ENCODE measurements around the gene FBP2.

Gene FBP2

GRCh38 chr9:94631599-94631998 lies 38.0 kb upstream of the FBP2 start:
- H3K4me3 ChIP-seq (ENCODE audit: low read depth, low read length) = no peak overlapping the region
- no peak overlapping the region for H3K27ac ChIP-seq (ENCODE audit: extremely low read depth, low read depth, low read length)
- ChIA-PET CTCF (interaction anchor here (1.4 kb wide), 1 partner anchor 9 kb away, joined by 3 read pairs; no protein-coding TSS in a partner anchor), POLR2A (no interaction called here)
- no peaks in the 10 kb centered on the region for H3K36me3 ChIP-seq (ENCODE audit: control insufficient read depth in 2 of 2, insufficient read depth in 1 of 2, low read length in 2 of 2)
- no peaks in the 10 kb centered on the region; the same call in 1 of the 2 replicates for H3K4me1 ChIP-seq (ENCODE audit: control insufficient read depth, insufficient read depth, low read length)
- no peaks in the 10 kb centered on the region for H3K9me3 ChIP-seq (ENCODE audit: control insufficient read depth, insufficient read depth, low read depth, low read length)
- TF ChIP-seq ZNF600 (tag by site-specific recombination; IDR thresholded peaks at IDR 0.05) (no peak), ZNF776 (tag by site-specific recombination; IDR thresholded peaks at IDR 0.05; ENCODE audit: borderline replicate concordance) (no peak), ZNF792 (tag by site-specific recombination; IDR thresholded peaks at IDR 0.05) (no peak), PRDM10 (tag by site-specific recombination; IDR thresholded peaks at IDR 0.05) (no peak), PRDM1 (tag by site-specific recombination; IDR thresholded peaks at IDR 0.05) (no peak), MYNN (tag by site-specific recombination; IDR thresholded peaks at IDR 0.05; ENCODE audit: borderline replicate concordance) (no peak)
- TF ChIP-seq, protein P1, sequence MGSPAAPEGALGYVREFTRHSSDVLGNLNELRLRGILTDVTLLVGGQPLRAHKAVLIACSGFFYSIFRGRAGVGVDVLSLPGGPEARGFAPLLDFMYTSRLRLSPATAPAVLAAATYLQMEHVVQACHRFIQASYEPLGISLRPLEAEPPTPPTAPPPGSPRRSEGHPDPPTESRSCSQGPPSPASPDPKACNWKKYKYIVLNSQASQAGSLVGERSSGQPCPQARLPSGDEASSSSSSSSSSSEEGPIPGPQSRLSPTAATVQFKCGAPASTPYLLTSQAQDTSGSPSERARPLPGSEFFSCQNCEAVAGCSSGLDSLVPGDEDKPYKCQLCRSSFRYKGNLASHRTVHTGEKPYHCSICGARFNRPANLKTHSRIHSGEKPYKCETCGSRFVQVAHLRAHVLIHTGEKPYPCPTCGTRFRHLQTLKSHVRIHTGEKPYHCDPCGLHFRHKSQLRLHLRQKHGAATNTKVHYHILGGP (tag by site-specific recombination; IDR thresholded peaks at IDR 0.05) = no peak
- TF ChIP-seq, protein P2, sequence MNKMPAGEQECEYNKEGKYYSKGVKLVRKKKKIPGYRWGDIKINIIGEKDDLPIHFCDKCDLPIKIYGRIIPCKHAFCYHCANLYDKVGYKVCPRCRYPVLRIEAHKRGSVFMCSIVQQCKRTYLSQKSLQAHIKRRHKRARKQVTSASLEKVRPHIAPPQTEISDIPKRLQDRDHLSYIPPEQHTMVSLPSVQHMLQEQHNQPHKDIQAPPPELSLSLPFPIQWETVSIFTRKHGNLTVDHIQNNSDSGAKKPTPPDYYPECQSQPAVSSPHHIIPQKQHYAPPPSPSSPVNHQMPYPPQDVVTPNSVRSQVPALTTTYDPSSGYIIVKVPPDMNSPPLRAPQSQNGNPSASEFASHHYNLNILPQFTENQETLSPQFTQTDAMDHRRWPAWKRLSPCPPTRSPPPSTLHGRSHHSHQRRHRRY (tag by site-specific recombination; IDR thresholded peaks at IDR 0.05) = no peak

- H3K4me3 ChIP-seq (ENCODE audit: low read depth, low read length) = no peak overlapping the region
- H3K36me3 ChIP-seq (ENCODE audit: control insufficient read depth in 2 of 2, insufficient read depth in 1 of 2, low read length in 2 of 2) = no peaks in the 10 kb centered on the region
- TF ChIP-seq ZNF169 (tag by site-specific recombination; IDR thresholded peaks at IDR 0.05) = no peak
- TF ChIP-seq, protein P3, sequence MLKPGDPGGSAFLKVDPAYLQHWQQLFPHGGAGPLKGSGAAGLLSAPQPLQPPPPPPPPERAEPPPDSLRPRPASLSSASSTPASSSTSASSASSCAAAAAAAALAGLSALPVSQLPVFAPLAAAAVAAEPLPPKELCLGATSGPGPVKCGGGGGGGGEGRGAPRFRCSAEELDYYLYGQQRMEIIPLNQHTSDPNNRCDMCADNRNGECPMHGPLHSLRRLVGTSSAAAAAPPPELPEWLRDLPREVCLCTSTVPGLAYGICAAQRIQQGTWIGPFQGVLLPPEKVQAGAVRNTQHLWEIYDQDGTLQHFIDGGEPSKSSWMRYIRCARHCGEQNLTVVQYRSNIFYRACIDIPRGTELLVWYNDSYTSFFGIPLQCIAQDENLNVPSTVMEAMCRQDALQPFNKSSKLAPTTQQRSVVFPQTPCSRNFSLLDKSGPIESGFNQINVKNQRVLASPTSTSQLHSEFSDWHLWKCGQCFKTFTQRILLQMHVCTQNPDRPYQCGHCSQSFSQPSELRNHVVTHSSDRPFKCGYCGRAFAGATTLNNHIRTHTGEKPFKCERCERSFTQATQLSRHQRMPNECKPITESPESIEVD (tag by site-specific recombination; IDR thresholded peaks at IDR 0.05) = 0 out of 2 replicates have a peak, but pooled peaks have one; percentile 27
- H3K27ac ChIP-seq (ENCODE audit: extremely low read depth, low read depth, low read length) = no peak overlapping the region
- no peaks in the 10 kb centered on the region for H3K9me3 ChIP-seq (ENCODE audit: control insufficient read depth, insufficient read depth, low read depth, low read length)
- ChIA-PET CTCF (interaction anchor here (0.9 to 1.4 kb wide), 3 partner anchors 8 to 497 kb away, joined by 3 read pairs; no protein-coding TSS in a partner anchor), POLR2A (no interaction called here)
- no peaks in the 10 kb centered on the region; the same call in 1 of the 2 replicates for H3K4me1 ChIP-seq (ENCODE audit: control insufficient read depth, insufficient read depth, low read length)
Observed at GRCh38 chr9:94630833-94631232, 37.2 kb upstream of the FBP2 start.

- Histone ChIP-seq H3K4me1 (ENCODE audit: control insufficient read depth, insufficient read depth, low read length) (no peaks in the 10 kb centered on the region; the same call in 1 of the 2 replicates), H3K27ac (ENCODE audit: extremely low read depth, low read depth, low read length) (no peak overlapping the region), H3K4me3 (ENCODE audit: low read depth, low read length) (no peak overlapping the region), H3K9me3 (ENCODE audit: control insufficient read depth, insufficient read depth, low read depth, low read length) (no peaks in the 10 kb centered on the region), H3K36me3 (ENCODE audit: control insufficient read depth in 2 of 2, insufficient read depth in 1 of 2, low read length in 2 of 2) (no peaks in the 10 kb centered on the region)
- TF ChIP-seq ZFP3 (tag by site-specific recombination; IDR thresholded peaks at IDR 0.05; ENCODE audit: low read depth) (no peak), ZNF623 (tag by site-specific recombination; IDR thresholded peaks at IDR 0.05) (no peak), ZNF140 (tag by site-specific recombination; IDR thresholded peaks at IDR 0.05) (no peak)
- CTCF ChIA-PET = interaction anchor here (0.9 to 1.0 kb wide), 2 partner anchors 138 to 498 kb away, joined by 3 read pairs; no protein-coding TSS in a partner anchor
- POLR2A ChIA-PET = no interaction called here
Observed at GRCh38 chr9:94630281-94630680, 36.7 kb upstream of the FBP2 start.
